MM.1S (cell line): ENCODE data around the gene MORC4.

Experiments used
- DNase-seq: peaks from one replicate; pipeline ENCODE4 v3.0.0-alpha.2; 2015
- H2AFZ ChIP-seq: fragments of 300-600 bp; sonication (generic); 2 replicates; pipeline ENCODE4 v1.6.0; 2016; ENCODE audit warnings: antibody characterized with exemption, low read length
- H3F3A ChIP-seq: fragments of 300-600 bp; sonication (generic); 2 replicates; pipeline ENCODE4 v1.6.1; 2016; ENCODE audit warnings: mild to moderate bottlenecking, antibody characterized with exemption, low read length, moderate library complexity, mixed read lengths; ENCODE audit not compliant: insufficient read depth
- H3K27ac ChIP-seq: fragments of 300-600 bp; sonication (generic); 2 replicates; pipeline ENCODE4 v1.5.1; 2016; ENCODE audit warnings: mild to moderate bottlenecking, low read length
- H3K27me3 ChIP-seq: fragments of 300-600 bp; sonication (generic); replicated peaks from 2 replicates; pipeline ENCODE4 v1.6.0; 2016; ENCODE audit warnings: low read length; ENCODE audit not compliant: insufficient read depth
- H3K36me3 ChIP-seq: fragments of 300-600 bp; sonication (generic); replicated peaks from 2 replicates; pipeline ENCODE4 v1.6.1; 2016; ENCODE audit warnings: mild to moderate bottlenecking, low read length, mixed read lengths; ENCODE audit not compliant: insufficient read depth
- H3K4me1 ChIP-seq: fragments of 300-600 bp; sonication (generic); 2 replicates; pipeline ENCODE4 v1.6.1; 2016; ENCODE audit warnings: low read length, mixed read lengths
- H3K4me2 ChIP-seq: fragments of 300-600 bp; sonication (generic); 2 replicates; pipeline ENCODE4 v1.6.0; 2016; ENCODE audit warnings: low read depth, low read length
- H3K4me3 ChIP-seq: fragments of 300-600 bp; sonication (generic); 2 replicates; pipeline ENCODE4 v1.5.1; 2016; ENCODE audit warnings: low read length, mixed read lengths
- H3K79me2 ChIP-seq: fragments of 300-600 bp; sonication (generic); 2 replicates; pipeline ENCODE4 v1.6.1; 2016; ENCODE audit warnings: mixed run types, low read length, mixed read lengths
- H3K9ac ChIP-seq: fragments of 300-600 bp; sonication (generic); 2 replicates; pipeline ENCODE4 v1.6.1; 2016; ENCODE audit warnings: low read length, mixed read lengths
- H3K9me2 ChIP-seq: fragments of 300-600 bp; sonication (generic); replicated peaks from 2 replicates; pipeline ENCODE4 v1.6.1; 2016; ENCODE audit warnings: mild to moderate bottlenecking, low read length, mixed read lengths; ENCODE audit not compliant: insufficient read depth
- H3K9me3 ChIP-seq: fragments of 300-600 bp; sonication (generic); replicated peaks from 2 replicates; pipeline ENCODE4 v1.6.1; 2016; ENCODE audit warnings: mild to moderate bottlenecking, low read length, mixed read lengths; ENCODE audit not compliant: insufficient read depth
- H4K20me1 ChIP-seq: fragments of 300-600 bp; sonication (generic); 2 replicates; pipeline ENCODE4 v1.6.1; 2016; ENCODE audit warnings: mild to moderate bottlenecking, low read length, moderate library complexity, mixed read lengths; ENCODE audit not compliant: insufficient read depth
- EZH2 ChIP-seq: fragments of 300-600 bp; sonication (generic); optimal IDR thresholded peaks from 2 replicates; pipeline ENCODE3; 2017; ENCODE audit warnings: low read depth, mild to moderate bottlenecking, antibody characterized with exemption, low read length, mixed read lengths
- EZH2phosphoT487 ChIP-seq: fragments of 300-600 bp; sonication (generic); IDR thresholded peaks from 2 replicates; pipeline ENCODE4 v1.6.1; 2018; ENCODE audit warnings: antibody characterized with exemption, low read length
- TF ChIP-seq, protein P1 (sequence below): fragments of 300-600 bp; sonication (generic); IDR thresholded peaks from 2 replicates; pipeline ENCODE4 v1.5.1; 2016; ENCODE audit warnings: antibody characterized with exemption, low read length, mixed read lengths

Gene MORC4

DNA sequence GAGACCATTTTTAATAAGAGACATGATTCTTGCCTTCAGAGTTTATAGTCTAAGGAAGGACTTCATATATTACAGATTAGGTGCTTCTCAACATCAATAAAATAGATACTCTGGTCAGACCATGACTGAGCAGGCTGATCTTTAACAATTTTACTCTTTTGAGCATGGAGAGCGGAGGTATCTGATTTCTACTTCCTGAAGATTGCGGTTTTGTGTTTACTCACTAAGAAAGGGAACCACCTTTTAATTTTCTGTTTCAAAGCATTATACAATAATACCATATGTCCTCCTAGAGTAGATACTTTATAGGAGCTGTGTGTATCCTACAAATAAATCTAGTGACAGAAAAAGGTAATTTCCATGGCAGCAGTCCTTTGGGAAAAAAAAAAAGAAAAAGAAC lies 12.5 kb downstream of the MORC4 start:
- Histone ChIP-seq H3K27me3 (no peaks in the 10 kb centered on the region), H2AFZ (no peak overlapping the region), H3K4me2 (no peak overlapping the region), H3K27ac (no peak overlapping the region), H3K4me1 (no peaks in the 10 kb centered on the region), H4K20me1 (no peaks in the 10 kb centered on the region), H3F3A (no peaks in the 10 kb centered on the region), H3K9me2 (no peaks in the 10 kb centered on the region), H3K9me3 (no peaks in the 10 kb centered on the region), H3K79me2 (no peaks in the 10 kb centered on the region), H3K4me3 (no peak overlapping the region), H3K36me3 (no peaks in the 10 kb centered on the region), H3K9ac (no peak overlapping the region)
- no peak for DNase-seq
- TF ChIP-seq, protein P1, sequence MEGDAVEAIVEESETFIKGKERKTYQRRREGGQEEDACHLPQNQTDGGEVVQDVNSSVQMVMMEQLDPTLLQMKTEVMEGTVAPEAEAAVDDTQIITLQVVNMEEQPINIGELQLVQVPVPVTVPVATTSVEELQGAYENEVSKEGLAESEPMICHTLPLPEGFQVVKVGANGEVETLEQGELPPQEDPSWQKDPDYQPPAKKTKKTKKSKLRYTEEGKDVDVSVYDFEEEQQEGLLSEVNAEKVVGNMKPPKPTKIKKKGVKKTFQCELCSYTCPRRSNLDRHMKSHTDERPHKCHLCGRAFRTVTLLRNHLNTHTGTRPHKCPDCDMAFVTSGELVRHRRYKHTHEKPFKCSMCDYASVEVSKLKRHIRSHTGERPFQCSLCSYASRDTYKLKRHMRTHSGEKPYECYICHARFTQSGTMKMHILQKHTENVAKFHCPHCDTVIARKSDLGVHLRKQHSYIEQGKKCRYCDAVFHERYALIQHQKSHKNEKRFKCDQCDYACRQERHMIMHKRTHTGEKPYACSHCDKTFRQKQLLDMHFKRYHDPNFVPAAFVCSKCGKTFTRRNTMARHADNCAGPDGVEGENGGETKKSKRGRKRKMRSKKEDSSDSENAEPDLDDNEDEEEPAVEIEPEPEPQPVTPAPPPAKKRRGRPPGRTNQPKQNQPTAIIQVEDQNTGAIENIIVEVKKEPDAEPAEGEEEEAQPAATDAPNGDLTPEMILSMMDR: no peak
- no peak for TF ChIP-seq EZH2

DNA sequence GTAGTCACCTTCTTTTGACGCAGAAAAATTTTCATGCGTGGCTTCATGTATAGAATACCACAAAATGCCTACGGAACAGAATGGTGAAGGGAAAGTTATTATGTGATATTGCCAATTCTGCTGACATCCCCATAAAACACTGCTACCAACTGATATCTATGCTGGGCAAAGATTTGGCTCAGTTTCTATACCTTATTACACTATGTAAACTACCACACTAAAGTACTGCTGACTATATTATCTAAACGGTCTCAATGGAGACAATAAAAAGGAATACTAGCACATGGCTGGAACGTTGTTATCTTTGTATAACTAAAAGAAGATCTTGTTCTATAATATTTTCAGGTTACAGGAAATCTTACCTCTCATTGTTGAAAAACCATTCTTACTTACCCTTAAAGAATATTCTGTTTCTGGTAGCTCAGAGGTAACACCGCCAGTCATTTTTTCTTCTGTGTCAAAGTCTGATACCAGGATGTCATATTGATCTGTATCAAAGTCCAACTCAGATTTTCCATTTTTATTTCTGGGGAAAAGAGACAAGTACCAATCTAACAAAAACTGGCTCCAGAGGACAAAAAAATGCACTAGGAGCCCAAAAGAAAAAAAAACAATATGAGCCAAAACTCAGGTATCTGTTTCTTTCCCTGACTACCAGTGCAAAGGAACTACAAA lies 18.9 kb downstream of the MORC4 start:
- Histone ChIP-seq H3K27me3 (no peaks in the 10 kb centered on the region), H3K79me2 (no peaks in the 10 kb centered on the region), H3K9ac (no peak overlapping the region), H4K20me1 (no peaks in the 10 kb centered on the region), H3K9me3 (no peaks in the 10 kb centered on the region), H3K4me2 (no peak overlapping the region), H3K27ac (no peak overlapping the region), H3K4me1 (no peaks in the 10 kb centered on the region), H2AFZ (no peak overlapping the region), H3K36me3 (no peaks in the 10 kb centered on the region), H3F3A (no peaks in the 10 kb centered on the region), H3K9me2 (no peaks in the 10 kb centered on the region), H3K4me3 (no peak overlapping the region)
- DNase-seq: no peak
- TF ChIP-seq, protein P1: no peak
- TF ChIP-seq EZH2phosphoT487: no peak
- TF ChIP-seq EZH2: no peak

DNA sequence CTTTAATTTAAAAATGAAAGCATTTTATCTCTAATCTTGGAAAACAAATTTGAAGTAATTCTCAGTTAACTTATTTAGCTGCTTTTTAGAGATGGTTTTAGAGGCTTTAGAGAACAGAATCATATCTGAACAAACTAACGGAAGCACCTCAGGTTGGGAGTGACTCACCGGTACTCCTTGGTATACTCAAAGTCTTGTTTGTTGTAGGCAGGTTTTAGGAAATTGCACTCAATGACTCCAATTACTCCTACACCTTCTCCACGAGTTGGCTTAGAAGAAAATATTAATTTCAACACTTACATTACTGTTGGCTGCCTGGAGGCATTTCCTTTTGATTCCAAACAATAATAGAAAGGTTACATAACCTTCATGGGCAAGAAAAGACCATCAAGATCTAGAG lies 23.6 kb downstream of the MORC4 start:
- H3K4me1 ChIP-seq: no peaks in the 10 kb centered on the region
- no peak for DNase-seq
- TF ChIP-seq, protein P1: no peak
- TF ChIP-seq EZH2phosphoT487 (no peak), EZH2 (no peak)
- no peaks in the 10 kb centered on the region for H3F3A ChIP-seq
- no peaks in the 10 kb centered on the region for H3K9me2 ChIP-seq
- no peak overlapping the region for H2AFZ ChIP-seq
- no peak overlapping the region for H3K4me2 ChIP-seq
- H3K27ac ChIP-seq: no peak overlapping the region
- H3K4me3 ChIP-seq: no peak overlapping the region
- H4K20me1 ChIP-seq: no peaks in the 10 kb centered on the region
- no peaks in the 10 kb centered on the region for H3K27me3 ChIP-seq
- no peaks in the 10 kb centered on the region for H3K36me3 ChIP-seq
- H3K79me2 ChIP-seq: no peaks in the 10 kb centered on the region
- H3K9me3 ChIP-seq: no peaks in the 10 kb centered on the region
- no peak overlapping the region for H3K9ac ChIP-seq
